ENCODE measurements around the gene RNF19B. TPM values are rescaled to one million over a fixed set of nuclear protein-coding genes. Genes with fewer than 3 reads are reported as not detected.

The RNF19B gene
- total and polyA plus RNA-seq, 2 of the 8 experiments (the other 6 are each of a cell fraction or from before 2014, with no cell fraction given), result 9.2 to 11.2 TPM

GRCh38 chr1:32891630-32892029 lies 73.0 kb downstream of the RNF19B start:
- H3K23ac ChIP-seq (ENCODE audit: insufficient read length), result no peak overlapping the region
- CTCF ChIA-PET (ENCODE audit: partially characterized antibody), result interaction anchor here (0.6 to 16.6 kb wide), 13 partner anchors 8 to 1179 kb away, joined by 3 to 382 read pairs (median 5); partner anchors contain the start of genes FNDC5 and HPCA
- FAIRE-seq, result no peak
- POLR2A ChIA-PET (ENCODE audit: partially characterized antibody), result interaction anchor here (1.1 to 1.3 kb wide), 2 partner anchors 18 to 117 kb away, joined by 3 read pairs; no protein-coding TSS in a partner anchor
- H3K4me1 ChIP-seq (replicated peaks in 1 of 4; ENCODE audit: control insufficient read depth in 3 of 4, insufficient read depth in 4 of 4, low read length in 3 of 4), result peaks cover 0 to 15% (median 7%) of the 10 kb centered on the region in 4 experiments; a peak in 5 of 7 replicates
- no peak overlapping the region for H2AFZ ChIP-seq (ENCODE audit: low read length)
- no peak overlapping the region for H4K91ac ChIP-seq (replicated peaks; ENCODE audit: insufficient read length, low read length)
- no peak overlapping the region for H2AK5ac ChIP-seq (ENCODE audit: low read depth, low read length)
- 95% methylated on average over 3 of the region's 3 CpGs; no CpG with 5 or more reads in 1 of the 2 experiments for WGBS, 2 experiments (ENCODE audit: extremely low coverage in 1 of 2, insufficient coverage in 1 of 2, insufficient read length in 1 of 2, insufficient replicate concordance in 2 of 2, low coverage in 1 of 2, low lambda C conversion rate in 2 of 2, missing lambda C conversion rate in 1 of 2)
- H3K9me3 ChIP-seq (ENCODE audit: insufficient read depth in 2 of 2, low read depth in 1 of 2, low read length in 1 of 2), result peaks cover 0 to 6% of the 10 kb centered on the region in 2 experiments; a peak in 1 of 4 replicates
- H2BK5ac ChIP-seq (ENCODE audit: low read depth, low read length), result no peak overlapping the region
- no peak overlapping the region for H3K56ac ChIP-seq (replicated peaks; ENCODE audit: insufficient read length, low read depth, low read length)
- peaks cover 0 to 15% of the 10 kb centered on the region in 2 experiments for H4K20me1 ChIP-seq (replicated peaks in 1 of 2; ENCODE audit: control insufficient read depth in 1 of 2, insufficient read depth in 2 of 2, low read length in 2 of 2)
- no peak overlapping the region for H2BK20ac ChIP-seq (ENCODE audit: low read length)
- DNase-seq (ENCODE audit: low read depth in 1 of 2, low spot score in 2 of 2), result no peak
- H2BK120ac ChIP-seq (replicated peaks; ENCODE audit: low read depth, low read length), result no peak overlapping the region
- peaks cover 2% of the 10 kb centered on the region; the same call in 1 of the 2 replicates for H3K23me2 ChIP-seq (ENCODE audit: low read depth, low read length)
- H4K5ac ChIP-seq (ENCODE audit: insufficient read length, low read depth, low read length), result no peak overlapping the region
- H3K79me2 ChIP-seq (ENCODE audit: control insufficient read depth in 1 of 2, insufficient read depth in 2 of 2, low read length in 2 of 2), result no peaks in the 10 kb centered on the region
- no peaks in the 10 kb centered on the region for H3K36me3 ChIP-seq (ENCODE audit: control insufficient read depth in 2 of 4, insufficient read depth in 4 of 4, low read length in 3 of 4)
- no peak overlapping the region for H3K9ac ChIP-seq (replicated peaks in 1 of 4; ENCODE audit: extremely low read depth in 1 of 4, low read depth in 3 of 4, low read length in 3 of 4)
- H3K79me1 ChIP-seq (ENCODE audit: low read depth, low read length), result no peaks in the 10 kb centered on the region
- H3K4ac ChIP-seq (replicated peaks; ENCODE audit: insufficient read length, low read depth, low read length), result no peak overlapping the region
- H3K4me2 ChIP-seq (ENCODE audit: insufficient read depth in 1 of 2, low read depth in 2 of 2, low read length in 2 of 2), result no peak overlapping the region
- H3K27me3 ChIP-seq (replicated peaks in 1 of 4; ENCODE audit: control insufficient read depth in 3 of 4, extremely low read depth in 1 of 4, insufficient read depth in 3 of 4, low read length in 3 of 4), result peaks cover 2 to 40% (median 21%) of the 10 kb centered on the region in 4 experiments
- H4K8ac ChIP-seq (ENCODE audit: extremely low read depth, insufficient read depth, low read length), result no peak overlapping the region
- no peak overlapping the region for H3K4me3 ChIP-seq (ENCODE audit: extremely low read depth in 1 of 4, insufficient read depth in 2 of 4, low read depth in 3 of 4, low read length in 4 of 4)
- H3K14ac ChIP-seq (ENCODE audit: insufficient read length), result no peak overlapping the region
- H3K27ac ChIP-seq (ENCODE audit: low read depth, low read length), result no peak overlapping the region
- no peak overlapping the region for H3K18ac ChIP-seq (ENCODE audit: extremely low read depth, low read length)
- H2BK12ac ChIP-seq (ENCODE audit: low read depth, low read length), result no peak overlapping the region
- no peak overlapping the region for H2BK15ac ChIP-seq (ENCODE audit: low read length)
- TF ChIP-seq EP300 (IDR thresholded peaks at IDR 0.05; ENCODE audit: borderline replicate concordance in 1 of 2, low read depth in 2 of 2, low read length in 2 of 2) (no peak), KDM4A (IDR thresholded peaks at IDR 0.05; ENCODE audit: low read depth, low read length, severe bottlenecking) (no peak), KDM1A (IDR thresholded peaks at IDR 0.05; ENCODE audit: borderline replicate concordance, low read length) (no peak), BACH1 (IDR thresholded peaks at IDR 0.05; ENCODE audit: low read length) (no peak), ZNF274 (IDR thresholded peaks at IDR 0.05; ENCODE audit: borderline replicate concordance, extremely low read depth, low read length) (no peak), CEBPB (IDR thresholded peaks at IDR 0.05; ENCODE audit: low read depth, low read length) (no peak), SIX5 (IDR thresholded peaks at IDR 0.05; ENCODE audit: low read depth, low read length) (no peak), CTBP2 (IDR thresholded peaks at IDR 0.05; ENCODE audit: borderline replicate concordance, insufficient read depth, insufficient read length, low read length) (no peak), CBX8 (IDR thresholded peaks at IDR 0.05; ENCODE audit: borderline replicate concordance, low read depth, low read length) (no peak), EZH2 (IDR thresholded peaks at IDR 0.05; ENCODE audit: low read depth, low read length, severe bottlenecking) (no peak), SIRT6 (IDR thresholded peaks at IDR 0.05; ENCODE audit: low read length) (no peak), ASH2L (IDR thresholded peaks at IDR 0.05; ENCODE audit: low read length) (no peak), YY1 (IDR thresholded peaks at IDR 0.05; ENCODE audit: low read depth, low read length) (no peak), JUND (IDR thresholded peaks at IDR 0.05; ENCODE audit: low read length) (no peak)
